WERI-Rb-1 (cell line): ENCODE measurements around the gene DCDC2C.
A peak's percentile ranks its signal among the peaks of the same experiment; 100 is the strongest.

Experiments
- DNase-seq: peaks from one replicate; pipeline ENCODE4 v3.0.0-alpha.2; 2020
- H3K27ac ChIP-seq: fragments of 250-450 bp; sonication (Bioruptor Pico); 2 replicates; pipeline ENCODE4 v1.5.1; 2020; ENCODE audit warnings: mild to moderate bottlenecking, moderate library complexity
- H3K27me3 ChIP-seq: fragments of 250-450 bp; sonication (Bioruptor Pico); 2 replicates; pipeline ENCODE4 v1.5.1; 2021; ENCODE audit warnings: mild to moderate bottlenecking, low read depth, moderate library complexity; ENCODE audit not compliant: insufficient read depth, severe bottlenecking
- H3K36me3 ChIP-seq: fragments of 250-450 bp; sonication (Bioruptor Pico); 2 replicates; pipeline ENCODE4 v1.5.1; 2020; ENCODE audit warnings: mild to moderate bottlenecking, moderate library complexity
- H3K4me3 ChIP-seq: 2 replicates; pipeline ENCODE4 v1.5.1; 2011; ENCODE audit warnings: low read depth, mild to moderate bottlenecking, control low read depth, low read length
- H3K9me3 ChIP-seq: fragments of 250-450 bp; sonication (Bioruptor Pico); 2 replicates; pipeline ENCODE4 v1.5.1; 2021; ENCODE audit warnings: mild to moderate bottlenecking, moderate library complexity; ENCODE audit not compliant: severe bottlenecking
- TF ChIP-seq, protein P1 (sequence below): IDR thresholded peaks from 2 replicates; pipeline ENCODE4 v1.5.1; 2011; ENCODE audit warnings: low read depth, mild to moderate bottlenecking, control low read depth, inconsistent platforms, low read length

DCDC2C gene

DNA sequence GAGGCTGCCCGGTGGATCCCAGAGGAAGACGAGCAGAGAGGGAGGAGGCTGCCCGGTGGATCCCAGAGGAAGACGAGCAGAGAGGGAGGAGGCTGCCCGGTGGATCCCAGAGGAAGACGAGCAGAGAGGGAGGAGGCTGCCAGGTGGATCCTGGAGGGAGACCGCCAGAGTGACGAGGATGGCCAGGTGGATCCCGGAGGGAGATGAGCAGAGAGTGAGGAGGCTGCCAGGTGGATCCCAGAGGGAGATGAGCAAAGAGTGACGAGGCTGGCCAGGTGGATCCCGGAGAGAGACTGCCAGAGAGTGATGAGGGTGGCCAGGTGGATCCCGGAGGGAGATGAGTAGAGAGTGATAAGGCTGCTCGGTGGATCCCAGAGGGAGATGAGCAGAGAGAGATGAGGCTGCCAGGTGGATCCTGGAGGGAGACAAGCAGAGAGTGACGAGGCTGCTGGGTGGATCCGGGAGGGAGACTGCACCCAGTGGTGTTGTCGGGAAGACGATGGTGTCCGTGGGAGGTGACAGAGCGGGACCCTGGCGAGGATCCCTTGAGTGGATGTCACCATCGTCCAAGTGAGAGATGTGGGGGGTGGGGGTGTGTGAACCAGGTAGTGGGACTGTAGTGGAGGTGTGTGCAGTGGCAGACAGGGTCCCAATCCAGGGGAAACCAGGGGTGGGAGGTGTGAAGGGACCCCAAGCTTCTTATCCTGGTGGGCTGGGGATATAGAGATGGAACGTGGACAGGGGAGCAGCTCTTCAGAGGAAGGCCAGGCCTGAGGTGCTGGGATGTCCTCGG lies 22.3 kb downstream of the DCDC2C start:
- Histone ChIP-seq H3K27ac (no peak overlapping the region), H3K27me3 (no peaks in the 10 kb centered on the region), H3K9me3 (no peaks in the 10 kb centered on the region), H3K36me3 (no peaks in the 10 kb centered on the region), H3K4me3 (no peak overlapping the region)
- DNase-seq = no peak
- TF ChIP-seq, protein P1, sequence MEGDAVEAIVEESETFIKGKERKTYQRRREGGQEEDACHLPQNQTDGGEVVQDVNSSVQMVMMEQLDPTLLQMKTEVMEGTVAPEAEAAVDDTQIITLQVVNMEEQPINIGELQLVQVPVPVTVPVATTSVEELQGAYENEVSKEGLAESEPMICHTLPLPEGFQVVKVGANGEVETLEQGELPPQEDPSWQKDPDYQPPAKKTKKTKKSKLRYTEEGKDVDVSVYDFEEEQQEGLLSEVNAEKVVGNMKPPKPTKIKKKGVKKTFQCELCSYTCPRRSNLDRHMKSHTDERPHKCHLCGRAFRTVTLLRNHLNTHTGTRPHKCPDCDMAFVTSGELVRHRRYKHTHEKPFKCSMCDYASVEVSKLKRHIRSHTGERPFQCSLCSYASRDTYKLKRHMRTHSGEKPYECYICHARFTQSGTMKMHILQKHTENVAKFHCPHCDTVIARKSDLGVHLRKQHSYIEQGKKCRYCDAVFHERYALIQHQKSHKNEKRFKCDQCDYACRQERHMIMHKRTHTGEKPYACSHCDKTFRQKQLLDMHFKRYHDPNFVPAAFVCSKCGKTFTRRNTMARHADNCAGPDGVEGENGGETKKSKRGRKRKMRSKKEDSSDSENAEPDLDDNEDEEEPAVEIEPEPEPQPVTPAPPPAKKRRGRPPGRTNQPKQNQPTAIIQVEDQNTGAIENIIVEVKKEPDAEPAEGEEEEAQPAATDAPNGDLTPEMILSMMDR = no peak

DNA sequence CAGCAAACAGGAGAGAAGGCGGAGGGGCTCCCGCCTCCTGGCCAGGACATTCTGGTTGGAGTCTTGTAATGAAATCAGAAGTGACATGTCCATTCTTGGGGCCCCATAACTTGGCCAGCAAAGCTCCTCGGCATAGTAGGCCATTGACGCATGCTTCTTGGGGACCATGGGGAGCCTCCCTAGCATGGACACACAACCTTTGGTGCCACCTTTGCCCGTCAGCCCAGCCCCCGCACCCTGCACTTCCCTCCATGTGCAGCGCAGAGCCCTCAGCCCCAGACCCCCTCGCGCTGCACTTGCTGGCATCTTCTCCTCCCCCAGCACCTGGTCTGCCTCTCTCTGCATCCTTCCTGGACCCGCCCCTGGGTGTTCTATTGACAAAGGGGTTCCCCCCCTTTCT lies 23.1 kb downstream of the DCDC2C start:
- Histone ChIP-seq H3K27ac (no peak overlapping the region), H3K9me3 (no peaks in the 10 kb centered on the region), H3K36me3 (no peaks in the 10 kb centered on the region), H3K4me3 (no peak overlapping the region), H3K27me3 (no peaks in the 10 kb centered on the region)
- no peak for DNase-seq
- TF ChIP-seq, protein P1 = no peak

DNA sequence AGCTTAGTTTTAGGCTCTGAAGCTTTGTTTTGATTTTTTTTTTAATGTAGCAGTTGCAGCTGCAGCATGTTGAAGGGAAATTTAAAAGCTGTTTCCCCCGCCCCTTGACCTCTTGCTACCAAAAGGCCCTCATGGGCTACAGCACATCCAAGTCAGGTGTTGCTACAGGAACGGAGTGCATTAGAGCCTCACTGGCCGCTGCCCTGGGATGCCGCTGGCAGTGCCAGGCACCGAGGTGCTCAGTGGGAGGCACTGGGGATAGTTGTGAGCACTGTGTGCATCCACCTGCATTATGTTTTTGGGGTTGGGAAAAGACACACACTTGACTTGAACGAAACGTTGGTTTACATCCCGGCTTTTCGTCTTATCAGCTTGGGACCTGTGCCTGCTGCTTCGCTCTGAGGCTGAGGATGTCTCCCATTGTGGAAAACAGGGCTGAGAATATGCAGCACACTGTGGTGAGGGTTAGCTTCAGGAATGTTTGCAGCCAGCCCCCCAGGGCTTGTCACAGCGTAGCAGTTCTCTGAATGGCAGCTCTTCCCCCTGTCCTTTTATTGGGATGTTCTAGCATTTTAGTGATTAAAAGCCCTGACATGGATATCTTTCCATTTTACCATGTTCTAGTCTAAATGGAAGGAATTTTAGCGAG lies 24.1 kb downstream of the DCDC2C start:
- no peak overlapping the region for H3K27ac ChIP-seq
- DNase-seq = no peak
- 0 out of 2 replicates have a peak overlapping the region, but pooled peaks have one; percentile 11 for H3K4me3 ChIP-seq

DNA sequence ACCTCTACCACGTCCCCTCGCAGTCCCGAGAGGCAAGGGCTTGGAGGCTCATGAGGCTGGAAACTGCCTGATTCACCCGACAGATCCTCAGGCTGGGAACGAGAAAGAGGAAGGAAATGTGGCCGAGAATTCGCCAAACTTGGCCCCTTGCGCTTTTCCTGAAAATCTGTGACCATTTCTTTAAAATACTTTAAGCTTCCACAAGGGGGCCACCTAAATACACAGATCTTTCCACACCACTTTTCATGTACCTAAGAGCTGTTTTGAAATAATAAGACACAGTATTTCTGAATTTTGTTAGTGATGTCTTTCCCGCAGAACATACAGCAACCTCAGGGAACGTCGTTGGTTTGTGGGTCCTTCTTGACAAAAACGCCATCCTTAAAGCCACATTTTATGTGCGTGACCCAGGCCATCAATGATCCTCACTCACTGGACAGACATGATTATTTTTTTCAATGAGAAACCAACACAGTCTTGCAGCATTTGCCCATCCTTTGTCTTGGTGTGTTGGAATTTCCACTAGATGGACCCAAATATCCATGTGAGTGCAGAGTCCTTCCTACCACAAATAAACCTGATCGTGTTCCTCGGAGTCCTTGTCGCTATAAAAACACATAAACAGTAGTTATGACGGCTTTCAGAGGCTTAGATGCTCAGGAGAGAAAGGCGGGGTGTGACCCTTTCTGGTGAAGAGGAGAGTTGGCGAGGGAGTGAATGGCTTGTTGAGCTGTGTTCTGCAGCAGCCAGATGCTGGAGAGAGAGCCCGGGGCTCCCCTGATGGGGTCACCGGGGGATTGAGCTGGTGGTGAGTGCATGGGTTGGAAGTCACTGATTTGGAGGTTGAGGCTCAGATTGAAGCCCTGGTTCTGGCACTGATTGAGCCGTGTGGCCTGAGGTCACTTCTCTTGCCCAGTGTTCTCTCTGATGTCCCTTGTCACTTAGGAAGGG lies 25.0 kb downstream of the DCDC2C start:
- TF ChIP-seq, protein P1 = peak; percentile 27; the same call in 1 of the 2 replicates
- no peak overlapping the region for H3K27ac ChIP-seq
- H3K4me3 ChIP-seq = 0 out of 2 replicates have a peak overlapping the region, but pooled peaks have one; percentile 11
- H3K27me3 ChIP-seq = no peaks in the 10 kb centered on the region
- H3K9me3 ChIP-seq = no peaks in the 10 kb centered on the region
- no peak for DNase-seq
- no peaks in the 10 kb centered on the region for H3K36me3 ChIP-seq

More for the DNA sequence above, 24.1 kb downstream of the DCDC2C start:
- TF ChIP-seq, protein P1 = no peak
- Histone ChIP-seq H3K9me3 (no peaks in the 10 kb centered on the region), H3K27me3 (no peaks in the 10 kb centered on the region), H3K36me3 (no peaks in the 10 kb centered on the region)

DNA sequence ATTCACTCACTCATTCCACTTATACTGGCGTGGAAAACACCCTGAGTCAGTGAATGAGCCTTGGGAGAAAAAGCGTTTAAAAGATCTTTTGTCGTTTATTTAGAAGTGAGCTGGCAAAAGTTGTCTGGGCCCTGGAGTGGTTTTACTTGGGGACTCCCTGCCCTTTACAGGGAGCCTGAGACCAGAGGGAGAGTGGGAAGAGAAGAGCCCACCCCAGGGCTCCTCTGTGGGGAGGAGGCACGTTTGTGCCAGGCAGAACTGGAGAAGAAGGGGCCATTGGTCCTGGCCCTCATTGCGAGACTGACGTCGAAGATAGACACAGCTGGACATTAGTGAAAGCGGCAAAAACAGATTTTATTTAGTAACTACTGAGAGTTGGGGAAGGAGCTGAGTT lies 25.7 kb downstream of the DCDC2C start:
- H3K4me3 ChIP-seq = no peak overlapping the region
- DNase-seq = no peak
- H3K27ac ChIP-seq = no peak overlapping the region
- TF ChIP-seq, protein P1 = no peak
- no peaks in the 10 kb centered on the region for H3K36me3 ChIP-seq
- no peaks in the 10 kb centered on the region for H3K27me3 ChIP-seq
- H3K9me3 ChIP-seq = no peaks in the 10 kb centered on the region
